DOHH2 (cell line): Measurements from ENCODE around the gene CNKSR1.

Experiments
- H3F3A ChIP-seq: fragments of 200-600 bp; sonication (generic), shearing (Covaris generic); 2 replicates; pipeline ENCODE4 v1.6.0; 2016; ENCODE audit warnings: antibody characterized with exemption, mild to moderate bottlenecking; ENCODE audit not compliant: control insufficient read depth, insufficient read depth
- H3K27ac ChIP-seq: fragments of 200-600 bp; sonication (generic); 2 replicates; pipeline ENCODE4 v1.5.1; 2014; ENCODE audit warnings: low read depth, mild to moderate bottlenecking, low read length, moderate library complexity
- H3K27me3 ChIP-seq: fragments of 200-600 bp; sonication (generic); 2 replicates; pipeline ENCODE4 v1.6.1; 2014; ENCODE audit warnings: mild to moderate bottlenecking, low read length, mixed read lengths; ENCODE audit not compliant: control insufficient read depth
- H3K36me3 ChIP-seq: fragments of 200-600 bp; sonication (generic); 2 replicates; pipeline ENCODE4 v1.6.1; 2014; ENCODE audit warnings: mild to moderate bottlenecking, low read length, moderate library complexity, mixed read lengths; ENCODE audit not compliant: control insufficient read depth
- H3K4me1 ChIP-seq: fragments of 200-600 bp; sonication (generic); 2 replicates; pipeline ENCODE4 v1.6.1; 2014; ENCODE audit warnings: mild to moderate bottlenecking, low read length, mixed read lengths; ENCODE audit not compliant: control insufficient read depth
- H3K4me2 ChIP-seq: fragments of 200-600 bp; sonication (generic); 2 replicates; pipeline ENCODE4 v1.6.0; 2014; ENCODE audit warnings: mild to moderate bottlenecking, low read length, moderate library complexity
- H3K4me3 ChIP-seq: fragments of 200-600 bp; sonication (generic); 2 replicates; pipeline ENCODE4 v1.5.1; 2014; ENCODE audit warnings: mild to moderate bottlenecking, low read length, mixed read lengths
- H3K79me2 ChIP-seq: fragments of 200-600 bp; sonication (generic); 2 replicates; pipeline ENCODE4 v1.6.1; 2014; ENCODE audit warnings: mild to moderate bottlenecking, low read length, mixed read lengths; ENCODE audit not compliant: control insufficient read depth
- H3K9me2 ChIP-seq: fragments of 200-600 bp; sonication (generic); replicated peaks from 2 replicates; pipeline ENCODE4 v1.6.1; 2014; ENCODE audit warnings: mild to moderate bottlenecking, low read length, mixed read lengths; ENCODE audit not compliant: control insufficient read depth
- H3K9me3 ChIP-seq: fragments of 200-600 bp; sonication (generic); 2 replicates; pipeline ENCODE4 v1.6.1; 2014; ENCODE audit warnings: antibody characterized with exemption, low read length, mixed read lengths; ENCODE audit not compliant: control insufficient read depth, insufficient read depth
- H4K20me1 ChIP-seq: fragments of 200-600 bp; sonication (generic); 2 replicates; pipeline ENCODE4 v1.6.0; 2014; ENCODE audit warnings: low read depth, mild to moderate bottlenecking, antibody characterized with exemption, low read length, moderate library complexity; ENCODE audit not compliant: control insufficient read depth, insufficient read depth
- CTCF ChIP-seq: fragments of 200-600 bp; sonication (generic); IDR thresholded peaks from one replicate; pipeline ENCODE4 v1.5.1; 2014; ENCODE audit warnings: antibody characterized with exemption, mild to moderate bottlenecking, low read depth, low read length; ENCODE audit not compliant: poor library complexity, severe bottlenecking
- EZH2phosphoT487 ChIP-seq: fragments of 200-600 bp; sonication (generic); IDR thresholded peaks from 2 replicates; pipeline ENCODE4 v1.6.1; 2017; ENCODE audit warnings: borderline replicate concordance, mild to moderate bottlenecking, antibody characterized with exemption, low read length, moderate library complexity, mixed read lengths

The CNKSR1 gene

DNA sequence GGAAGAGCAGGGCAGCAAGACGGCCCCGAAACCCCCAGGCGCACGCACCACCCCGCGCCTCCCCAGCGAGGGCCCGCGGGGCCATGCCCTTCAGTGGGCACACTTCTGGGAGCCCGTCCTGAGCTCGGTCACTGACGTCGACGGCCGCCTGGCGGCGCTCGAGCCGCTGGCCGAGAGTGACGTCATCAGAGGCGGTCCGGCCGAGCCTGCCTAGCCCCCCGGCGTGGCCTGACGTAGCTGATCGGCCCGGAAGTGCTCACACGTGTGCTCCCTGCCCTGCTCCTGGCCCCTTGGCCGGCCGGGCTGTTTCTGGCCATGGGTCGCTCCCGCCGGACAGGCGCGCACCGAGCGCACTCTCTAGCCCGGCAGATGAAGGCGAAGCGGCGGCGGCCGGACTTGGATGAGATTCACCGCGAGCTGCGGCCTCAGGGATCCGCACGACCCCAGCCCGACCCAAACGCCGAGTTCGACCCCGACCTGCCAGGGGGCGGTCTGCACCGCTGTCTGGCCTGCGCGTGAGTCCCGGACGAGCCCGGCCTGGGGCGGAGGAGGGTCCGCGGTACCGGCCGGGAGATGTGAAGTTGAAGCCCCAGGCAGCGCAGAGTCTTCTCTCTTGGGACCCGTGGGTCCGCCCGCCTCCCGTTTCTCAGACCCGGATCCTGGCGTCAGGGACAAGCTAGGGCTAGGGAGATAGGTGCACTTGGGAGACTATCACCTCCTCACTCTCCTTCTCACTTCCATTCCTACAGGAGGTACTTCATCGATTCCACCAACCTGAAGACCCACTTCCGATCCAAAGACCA lies 7.4 kb upstream of the CNKSR1 start, which contains the start of gene ZNF593:
Gene ZNF593, plus strand, starts transcription at position 240 of the 803 bp plus-strand sequence. Its CDS starts 76 bp downstream, at position 316.
- H3K9me2 ChIP-seq = no peaks in the 10 kb centered on the region
- H3K27ac ChIP-seq = peak within 1 kb of the TSS; percentile 22; the same call in 1 of the 2 replicates
- H3K79me2 ChIP-seq = peaks cover 20% of the 10 kb centered on the region
- H3K27me3 ChIP-seq = no peaks in the 10 kb centered on the region; the same call in 1 of the 2 replicates
- no peaks in the 10 kb centered on the region for H3K9me3 ChIP-seq
- peaks cover 22% of the 10 kb centered on the region for H3K36me3 ChIP-seq
- TF ChIP-seq CTCF = peak; percentile 87
- TF ChIP-seq EZH2phosphoT487 = no peak
- no peaks in the 10 kb centered on the region for H4K20me1 ChIP-seq
- peaks cover 3% of the 10 kb centered on the region; the same call in 1 of the 2 replicates for H3F3A ChIP-seq
- peaks cover 14% of the 10 kb centered on the region for H3K4me1 ChIP-seq
- peak within 1 kb of the TSS; percentile 89 for H3K4me2 ChIP-seq
- H3K4me3 ChIP-seq = peak within 1 kb of the TSS; percentile 93

- H3K9me2 ChIP-seq = no peaks in the 10 kb centered on the region
- H3K4me1 ChIP-seq = peaks cover 14% of the 10 kb centered on the region
- no peaks in the 10 kb centered on the region for H3K27me3 ChIP-seq
- peak overlapping the region; percentile 93 for H3K4me3 ChIP-seq
- TF ChIP-seq CTCF (no peak), EZH2phosphoT487 (no peak)
- peaks cover 20% of the 10 kb centered on the region for H3K79me2 ChIP-seq
- H3K4me2 ChIP-seq = peak overlapping the region; percentile 89
- H3K27ac ChIP-seq = peak overlapping the region; percentile 22; the same call in 1 of the 2 replicates
- peaks cover 22% of the 10 kb centered on the region for H3K36me3 ChIP-seq
- H3F3A ChIP-seq = peaks cover 3% of the 10 kb centered on the region; the same call in 1 of the 2 replicates
- H4K20me1 ChIP-seq = no peaks in the 10 kb centered on the region
- H3K9me3 ChIP-seq = no peaks in the 10 kb centered on the region
These were observed 6.8 kb upstream of the CNKSR1 start for GRCh38 chr1:26170472-26170821.

GRCh38 chr1:26171084-26172072 lies 5.9 kb upstream of the CNKSR1 start, which contains the start of gene ZNF593OS:
TSS of gene ZNF593OS (minus strand) at chr1:26171832. CDS start at chr1:26171661, 171 bp downstream.
- Histone ChIP-seq H3K9me2 (no peaks in the 10 kb centered on the region), H3K36me3 (peaks cover 22% of the 10 kb centered on the region), H4K20me1 (no peaks in the 10 kb centered on the region), H3F3A (peaks cover 3% of the 10 kb centered on the region; the same call in 1 of the 2 replicates), H3K79me2 (peaks cover 20% of the 10 kb centered on the region), H3K4me1 (peaks cover 14% of the 10 kb centered on the region), H3K9me3 (no peaks in the 10 kb centered on the region), H3K4me3 (peak within 1 kb of the TSS; percentile 93), H3K27ac (no peak within 1 kb of the TSS), H3K27me3 (no peaks in the 10 kb centered on the region), H3K4me2 (peak within 1 kb of the TSS; percentile 89)
- TF ChIP-seq CTCF (no peak), EZH2phosphoT487 (no peak)
